Bronchial epithelial cell (primary cell): ENCODE data around the gene LUZP2. TPM values are rescaled to one million over a fixed set of nuclear protein-coding genes. Genes with fewer than 3 reads are reported as not detected.

Source experiments
- DNase-seq: peaks from one replicate; pipeline ENCODE4 v3.0.0-alpha.2; 2010; ENCODE audit warnings: low read depth
- FAIRE-seq: peaks from 2 replicates; lab custom pipeline; 2011; peaks lifted over from hg19 to GRCh38; lab: Jason Lieb, UNC
- H3K27me3 ChIP-seq: 2 replicates; pipeline ENCODE4 v1.5.1; 2011; ENCODE audit warnings: low read length; ENCODE audit not compliant: control insufficient read depth, insufficient read depth
- H3K36me3 ChIP-seq: 2 replicates; pipeline ENCODE4 v1.5.1; 2011; ENCODE audit warnings: low read length; ENCODE audit not compliant: control insufficient read depth, insufficient read depth
- H3K4me3 ChIP-seq: 2 replicates; pipeline ENCODE4 v1.5.1; 2011; ENCODE audit warnings: mild to moderate bottlenecking, low read depth, low read length, control low read depth
- CTCF ChIP-seq: IDR thresholded peaks from 2 replicates; pipeline ENCODE4 v1.5.1; 2011; ENCODE audit warnings: mild to moderate bottlenecking, moderate library complexity, low read length, control low read depth, inconsistent platforms; ENCODE audit not compliant: insufficient read depth, severe bottlenecking
- total RNA-seq: library from RNA; depleted of rRNA; stranded (reverse); fragments of >200 nt; gene quantifications from 2 replicates; pipeline ENCODE4 v1.2.1, GENCODE V29; 2014

Gene LUZP2
- total RNA-seq, result under 0.01 TPM in 1 of 2 replicates, not detected in the other

GRCh38 chr11:24496736-24497725 lies at the start of gene LUZP2:
LUZP2 (plus strand) TSS chr11:24497053.
- TF ChIP-seq CTCF, result no peak
- Histone ChIP-seq H3K36me3 (no peaks in the 10 kb centered on the region), H3K27me3 (peaks cover 18% of the 10 kb centered on the region), H3K4me3 (peak within 1 kb of the TSS; percentile 36)
- no peak for FAIRE-seq
- peak; percentile 28 for DNase-seq

DNA sequence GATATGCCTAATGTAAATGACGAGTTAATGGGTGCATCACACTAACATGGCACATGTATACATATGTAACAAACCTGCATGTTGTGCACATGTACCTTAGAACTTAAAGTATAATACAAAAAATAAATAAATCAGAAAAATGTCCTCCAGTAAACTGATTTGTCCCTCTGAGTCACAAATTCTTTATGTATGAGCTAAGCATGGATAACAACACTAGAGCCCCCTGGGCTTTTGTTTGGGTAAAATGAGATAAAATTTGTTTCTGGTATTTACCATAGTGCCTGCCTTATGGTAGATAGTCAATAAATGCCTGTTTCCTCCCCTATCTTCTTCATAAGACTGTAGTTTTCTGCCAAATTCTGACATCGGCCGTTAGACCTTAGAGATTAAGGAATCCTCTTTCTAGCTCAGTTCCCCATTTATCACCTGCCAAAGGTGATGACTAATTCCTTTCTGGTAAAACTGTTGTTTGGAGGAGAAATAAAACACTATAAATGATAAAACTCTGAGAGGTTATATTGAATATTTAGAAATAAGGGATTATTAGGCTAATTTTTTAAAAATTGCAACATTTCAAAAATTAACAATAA lies 43.6 kb upstream of the LUZP2 start:
- TF ChIP-seq CTCF, result no peak
- Histone ChIP-seq H3K4me3 (no peak overlapping the region), H3K27me3 (no peaks in the 10 kb centered on the region), H3K36me3 (no peaks in the 10 kb centered on the region)
- DNase-seq (no peak), FAIRE-seq (no peak)

- Histone ChIP-seq H3K4me3 (no peak overlapping the region), H3K36me3 (no peaks in the 10 kb centered on the region), H3K27me3 (no peaks in the 10 kb centered on the region)
- DNase-seq, result no peak
- no peak for FAIRE-seq
- no peak for TF ChIP-seq CTCF
Measured at GRCh38 chr11:24457985-24458384, 38.9 kb upstream of the LUZP2 start.

GRCh38 chr11:24470431-24470830 lies 26.4 kb upstream of the LUZP2 start:
- H3K27me3 ChIP-seq, result no peaks in the 10 kb centered on the region
- no peak for DNase-seq
- no peak overlapping the region for H3K4me3 ChIP-seq
- no peaks in the 10 kb centered on the region for H3K36me3 ChIP-seq
- FAIRE-seq, result no peak
- TF ChIP-seq CTCF, result no peak

GRCh38 chr11:24471084-24471483 lies 25.8 kb upstream of the LUZP2 start:
- Histone ChIP-seq H3K36me3 (no peaks in the 10 kb centered on the region), H3K27me3 (no peaks in the 10 kb centered on the region), H3K4me3 (no peak overlapping the region)
- no peak for FAIRE-seq
- TF ChIP-seq CTCF, result no peak
- no peak for DNase-seq
